NB4 (cell line): Measurements from ENCODE around the gene TMEM53.

ENCODE experiments used
- DNase-seq: peaks from one replicate; pipeline ENCODE4 v3.0.0; 2010; ENCODE audit warnings: low read depth
- H3K4me3 ChIP-seq: one replicate; pipeline ENCODE4 v1.5.1; 2011; ENCODE audit warnings: mild to moderate bottlenecking, low read depth, low read length, moderate library complexity
- CTCF ChIP-seq: IDR thresholded peaks from one replicate; pipeline ENCODE4 v1.5.1; 2012; ENCODE audit warnings: low read depth, low read length
- MYC ChIP-seq: IDR thresholded peaks from 2 replicates; pipeline ENCODE4 v1.6.1; 2011; ENCODE audit warnings: low read depth, low read length
- POLR2A ChIP-seq: IDR thresholded peaks from 2 replicates; pipeline ENCODE4 v1.6.1; 2011; ENCODE audit warnings: mild to moderate bottlenecking; ENCODE audit not compliant: insufficient read length; ENCODE audit errors: extremely low read depth
- TF ChIP-seq, protein P1 (sequence below): IDR thresholded peaks from 2 replicates; pipeline ENCODE4 v1.6.1; 2011; ENCODE audit warnings: low read depth, low read length

Gene TMEM53

DNA sequence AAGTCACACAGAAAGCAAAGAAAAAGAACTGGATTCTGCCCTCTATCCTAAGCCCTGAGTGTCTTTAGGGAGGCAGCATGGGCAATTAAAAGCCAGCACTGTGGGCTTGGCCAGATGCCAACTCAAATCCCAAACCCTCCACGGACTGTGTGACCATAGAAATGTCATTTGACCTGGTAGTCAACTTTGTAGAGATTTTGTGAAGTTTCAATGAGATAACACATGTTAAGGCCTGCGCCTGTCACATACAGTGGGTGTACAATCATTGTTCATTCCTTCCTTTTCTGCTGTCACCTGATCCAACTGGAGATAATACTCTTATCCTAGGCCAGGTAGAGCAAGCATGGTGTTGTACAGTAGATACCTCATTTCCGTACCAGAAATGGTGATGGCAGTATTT lies 54.2 kb downstream of the TMEM53 start:
- no peak for DNase-seq
- TF ChIP-seq CTCF (no peak), POLR2A (no peak), MYC (no peak)
- TF ChIP-seq, protein P1, sequence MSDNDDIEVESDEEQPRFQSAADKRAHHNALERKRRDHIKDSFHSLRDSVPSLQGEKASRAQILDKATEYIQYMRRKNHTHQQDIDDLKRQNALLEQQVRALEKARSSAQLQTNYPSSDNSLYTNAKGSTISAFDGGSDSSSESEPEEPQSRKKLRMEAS, result no peak
- H3K4me3 ChIP-seq, result no peak overlapping the region

GRCh38 chr1:44619261-44619900 lies 54.9 kb downstream of the TMEM53 start:
- no peak for DNase-seq
- TF ChIP-seq POLR2A (no peak), MYC (no peak), CTCF (no peak)
- TF ChIP-seq, protein P1, result no peak
- H3K4me3 ChIP-seq, result no peak overlapping the region

GRCh38 chr1:44617703-44618029 lies 56.6 kb downstream of the TMEM53 start:
- no peak for DNase-seq
- H3K4me3 ChIP-seq, result no peak overlapping the region
- no peak for TF ChIP-seq CTCF
- TF ChIP-seq, protein P1, result no peak
- no peak for TF ChIP-seq MYC
- TF ChIP-seq POLR2A, result no peak

DNA sequence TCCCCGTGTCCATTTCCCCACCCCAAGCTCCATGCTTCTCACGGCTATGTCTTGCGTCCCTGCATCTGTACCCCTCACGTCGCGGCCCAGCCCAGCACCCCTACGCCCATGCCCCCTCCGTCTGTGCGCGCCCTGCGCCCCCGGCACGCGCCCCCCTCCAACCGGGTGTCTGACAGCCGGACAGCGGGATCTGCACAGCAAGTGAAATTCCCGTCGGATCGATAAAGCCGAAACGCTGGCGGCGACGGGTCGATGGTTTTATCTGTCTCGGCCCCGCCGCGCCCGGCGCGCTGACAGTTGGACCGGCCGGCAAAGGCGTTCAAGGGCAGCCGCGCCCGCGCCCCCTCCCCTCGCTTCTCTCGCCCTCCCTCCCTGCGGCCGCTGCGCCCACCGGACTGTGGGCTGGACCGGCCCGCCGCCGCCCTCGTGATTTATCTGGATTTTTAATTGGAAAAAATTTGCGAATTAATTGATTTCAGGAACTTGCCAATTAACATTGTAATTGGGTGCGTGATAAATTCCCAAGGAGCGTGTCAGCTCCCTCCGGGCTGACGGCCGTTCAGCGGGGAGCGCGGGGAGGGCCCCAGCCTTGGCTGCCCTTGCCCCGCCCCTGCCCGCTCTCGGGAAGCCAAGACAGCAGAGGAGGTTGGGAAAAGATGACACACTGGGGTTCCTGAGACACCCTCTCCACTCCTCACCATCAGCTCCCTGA lies 57.1 kb downstream of the TMEM53 start:
- no peak overlapping the region for H3K4me3 ChIP-seq
- DNase-seq, result no peak
- TF ChIP-seq MYC (no peak), CTCF (no peak), POLR2A (no peak)
- TF ChIP-seq, protein P1, result no peak

DNA sequence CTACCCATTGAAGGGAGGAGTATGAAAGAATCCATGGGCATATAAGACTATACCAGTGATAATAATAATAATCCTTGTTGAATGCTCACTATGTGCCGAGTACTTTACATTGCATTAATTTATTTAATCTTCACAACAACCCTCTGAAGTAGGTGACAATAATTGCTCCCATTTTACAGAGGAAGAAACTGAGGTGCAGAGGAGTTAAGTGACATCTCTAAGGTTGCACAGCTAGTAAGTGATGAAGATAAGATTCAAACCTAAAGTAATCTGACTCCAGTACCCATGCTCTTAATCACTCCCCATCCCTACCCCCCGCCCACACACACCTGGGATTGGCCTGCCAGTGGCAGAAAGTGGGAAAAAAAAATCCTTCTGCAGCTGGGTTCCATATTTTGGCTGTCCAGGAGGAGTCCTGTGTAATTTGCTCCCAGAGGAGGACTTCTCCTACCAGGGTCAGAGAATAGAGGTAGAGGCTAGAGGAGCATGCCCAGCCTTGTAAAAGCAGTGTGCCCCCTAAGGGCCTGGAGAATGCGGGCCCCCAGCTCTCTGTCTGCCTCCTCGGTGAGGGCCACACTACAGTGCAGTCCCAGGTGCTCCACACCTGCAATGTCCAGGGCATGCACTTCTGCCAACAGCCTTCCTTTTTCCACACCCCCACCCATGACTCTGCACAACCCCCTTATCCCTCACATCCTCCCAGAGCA lies 57.8 kb downstream of the TMEM53 start:
- DNase-seq, result no peak
- no peak overlapping the region for H3K4me3 ChIP-seq
- TF ChIP-seq, protein P1, result no peak
- no peak for TF ChIP-seq MYC
- TF ChIP-seq CTCF, result no peak
- TF ChIP-seq POLR2A, result no peak
